Astrocyte (in vitro differentiated cells and primary cell): Measurements from ENCODE around the gene GALNT2.

ENCODE experiments used
- EZH2 ChIP-seq: IDR thresholded peaks from 2 replicates; pipeline ENCODE4 v1.6.1; 2012; ENCODE audit warnings: mild to moderate bottlenecking, low read length, inconsistent platforms; ENCODE audit not compliant: insufficient read depth
- TF ChIP-seq, protein P1 (sequence below): IDR thresholded peaks from 2 replicates; pipeline ENCODE4 v1.5.1; 2011; ENCODE audit warnings: low read depth, mild to moderate bottlenecking, inconsistent platforms, low read length, moderate library complexity; ENCODE audit not compliant: insufficient read depth

GRCh38 chr1:230276401-230276800 lies 209.4 kb downstream of the GALNT2 start:
- TF ChIP-seq, protein P1, sequence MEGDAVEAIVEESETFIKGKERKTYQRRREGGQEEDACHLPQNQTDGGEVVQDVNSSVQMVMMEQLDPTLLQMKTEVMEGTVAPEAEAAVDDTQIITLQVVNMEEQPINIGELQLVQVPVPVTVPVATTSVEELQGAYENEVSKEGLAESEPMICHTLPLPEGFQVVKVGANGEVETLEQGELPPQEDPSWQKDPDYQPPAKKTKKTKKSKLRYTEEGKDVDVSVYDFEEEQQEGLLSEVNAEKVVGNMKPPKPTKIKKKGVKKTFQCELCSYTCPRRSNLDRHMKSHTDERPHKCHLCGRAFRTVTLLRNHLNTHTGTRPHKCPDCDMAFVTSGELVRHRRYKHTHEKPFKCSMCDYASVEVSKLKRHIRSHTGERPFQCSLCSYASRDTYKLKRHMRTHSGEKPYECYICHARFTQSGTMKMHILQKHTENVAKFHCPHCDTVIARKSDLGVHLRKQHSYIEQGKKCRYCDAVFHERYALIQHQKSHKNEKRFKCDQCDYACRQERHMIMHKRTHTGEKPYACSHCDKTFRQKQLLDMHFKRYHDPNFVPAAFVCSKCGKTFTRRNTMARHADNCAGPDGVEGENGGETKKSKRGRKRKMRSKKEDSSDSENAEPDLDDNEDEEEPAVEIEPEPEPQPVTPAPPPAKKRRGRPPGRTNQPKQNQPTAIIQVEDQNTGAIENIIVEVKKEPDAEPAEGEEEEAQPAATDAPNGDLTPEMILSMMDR: no peak
- TF ChIP-seq EZH2: no peak
